Measurements from ENCODE around the gene TEP1. TPM values are rescaled to one million over a fixed set of nuclear protein-coding genes. Genes with fewer than 3 reads are reported as not detected.

The TEP1 gene
- total and polyA plus RNA-seq, 4 donors: 10.3 to 62.4 (median 38.6) TPM

DNA sequence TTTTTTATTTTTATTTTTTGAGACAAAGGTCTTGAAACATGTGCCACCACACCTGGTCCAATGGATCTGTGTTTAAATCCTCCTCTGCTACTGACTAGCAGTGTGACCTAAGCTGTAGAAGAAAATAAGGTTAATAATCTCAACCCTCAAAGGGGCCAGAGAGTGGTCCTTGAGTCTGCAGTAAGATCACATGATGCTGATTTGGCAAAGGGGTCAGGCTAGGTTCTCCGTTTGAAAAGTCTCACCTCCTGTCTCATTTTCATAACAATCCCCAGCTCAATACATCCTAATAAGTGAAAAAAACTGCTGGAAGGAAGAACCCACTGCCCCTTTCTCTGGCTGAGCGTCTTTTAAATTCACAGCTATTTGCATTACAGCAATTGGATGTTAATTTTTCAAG, 8.0 kb upstream of the TEP1 start:
- 19 to 21% methylated on average over 2 of the region's 2 CpGs for WGBS, 2 donors
- no peaks in the 10 kb centered on the region for H3K36me3 ChIP-seq (ENCODE audit: control insufficient read depth in 1 of 2, insufficient read depth in 2 of 2, low read length in 1 of 2)
- ATAC-seq (ENCODE audit: low FRiP score): no peak
- H3K27me3 ChIP-seq (ENCODE audit: control insufficient read depth in 1 of 2, insufficient read depth in 2 of 2, low read length in 1 of 2): no peaks in the 10 kb centered on the region
- intact Hi-C loops (cut with DNase I): no loop called here
- H3K27ac ChIP-seq (ENCODE audit: low read depth in 1 of 2, low read length in 2 of 2): no peak overlapping the region
- no peaks in the 10 kb centered on the region for H3K4me1 ChIP-seq (ENCODE audit: control insufficient read depth in 1 of 2, insufficient read depth in 2 of 2, low read length in 2 of 2)
- H3K4me3 ChIP-seq (ENCODE audit: low read length in 2 of 2): no peak overlapping the region
- no peaks in the 10 kb centered on the region for H3K9me3 ChIP-seq (ENCODE audit: control insufficient read depth, low read length)
- no peak for DNase-seq

DNA sequence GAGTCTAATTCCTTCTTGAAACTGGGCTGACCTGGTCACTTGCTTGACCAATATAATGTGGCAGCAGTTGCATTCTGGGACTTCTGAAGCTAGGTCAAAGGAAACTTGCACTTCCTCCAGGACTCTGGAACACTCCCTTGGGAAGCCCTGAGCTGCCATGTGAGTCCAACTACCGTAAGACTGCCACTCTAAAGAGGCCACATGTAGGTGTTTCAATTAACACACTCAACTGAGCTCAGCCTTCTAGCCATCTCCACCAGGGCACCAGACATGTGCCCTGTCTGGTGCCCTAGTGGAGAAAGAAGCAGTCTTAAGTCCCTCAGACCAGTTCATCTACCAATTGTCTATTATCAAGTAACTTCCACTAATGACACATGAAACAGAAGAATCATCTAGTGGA, 6.1 kb upstream of the TEP1 start:
- no peak overlapping the region for H3K4me3 ChIP-seq (ENCODE audit: low read length in 2 of 2)
- 34 to 58% methylated on average over 1 of the region's 1 CpG for WGBS, 2 donors
- no peaks in the 10 kb centered on the region for H3K9me3 ChIP-seq (ENCODE audit: control insufficient read depth, low read length)
- no peaks in the 10 kb centered on the region for H3K36me3 ChIP-seq (ENCODE audit: control insufficient read depth in 1 of 2, insufficient read depth in 2 of 2, low read length in 1 of 2)
- no peak for DNase-seq
- no peak for ATAC-seq (ENCODE audit: low FRiP score)
- intact Hi-C loops (cut with DNase I): loop anchor here in 1 of 2 donors (5.0 kb wide), 2 partner anchors 193 to 263 kb away; partner anchors contain the start of gene RNASE4
- H3K4me1 ChIP-seq (ENCODE audit: control insufficient read depth in 1 of 2, insufficient read depth in 2 of 2, low read length in 2 of 2): no peaks in the 10 kb centered on the region
- no peaks in the 10 kb centered on the region for H3K27me3 ChIP-seq (ENCODE audit: control insufficient read depth in 1 of 2, insufficient read depth in 2 of 2, low read length in 1 of 2)
- H3K27ac ChIP-seq (ENCODE audit: low read depth in 1 of 2, low read length in 2 of 2): no peak overlapping the region

DNA sequence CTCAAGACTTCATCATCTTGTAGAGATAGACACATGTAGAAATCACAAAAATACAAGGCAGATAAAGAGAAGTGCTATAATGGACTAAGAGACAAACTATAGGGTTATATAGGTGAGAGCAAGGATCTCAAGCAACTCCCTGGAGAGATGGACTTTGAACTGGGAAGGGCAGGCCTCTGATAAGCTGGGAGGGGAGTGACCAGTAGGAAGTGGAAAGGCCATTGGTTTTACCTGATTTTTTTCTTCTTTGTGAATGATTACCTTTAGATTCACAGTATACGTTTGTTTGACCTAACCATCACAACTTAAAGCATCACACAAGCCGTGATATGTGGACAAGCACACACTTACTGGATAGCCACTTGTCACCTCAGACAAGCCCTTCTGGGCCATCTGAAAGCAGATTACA, 5.2 kb upstream of the TEP1 start:
- Histone ChIP-seq H3K27me3 (ENCODE audit: control insufficient read depth in 1 of 2, insufficient read depth in 2 of 2, low read length in 1 of 2) (no peaks in the 10 kb centered on the region), H3K27ac (ENCODE audit: low read depth in 1 of 2, low read length in 2 of 2) (no peak overlapping the region), H3K36me3 (ENCODE audit: control insufficient read depth in 1 of 2, insufficient read depth in 2 of 2, low read length in 1 of 2) (no peaks in the 10 kb centered on the region), H3K9me3 (ENCODE audit: control insufficient read depth, low read length) (no peaks in the 10 kb centered on the region), H3K4me1 (ENCODE audit: control insufficient read depth in 1 of 2, insufficient read depth in 2 of 2, low read length in 2 of 2) (no peaks in the 10 kb centered on the region), H3K4me3 (ENCODE audit: low read length in 2 of 2) (no peak overlapping the region)
- WGBS, 2 donors: 89 to 92% methylated on average over 2 of the region's 2 CpGs
- DNase-seq (no peak), ATAC-seq (ENCODE audit: low FRiP score) (no peak)
- intact Hi-C loops (cut with DNase I): loop anchor here in 1 of 2 donors (5.0 kb wide), 2 partner anchors 194 to 264 kb away; partner anchors contain the start of gene RNASE4

DNA sequence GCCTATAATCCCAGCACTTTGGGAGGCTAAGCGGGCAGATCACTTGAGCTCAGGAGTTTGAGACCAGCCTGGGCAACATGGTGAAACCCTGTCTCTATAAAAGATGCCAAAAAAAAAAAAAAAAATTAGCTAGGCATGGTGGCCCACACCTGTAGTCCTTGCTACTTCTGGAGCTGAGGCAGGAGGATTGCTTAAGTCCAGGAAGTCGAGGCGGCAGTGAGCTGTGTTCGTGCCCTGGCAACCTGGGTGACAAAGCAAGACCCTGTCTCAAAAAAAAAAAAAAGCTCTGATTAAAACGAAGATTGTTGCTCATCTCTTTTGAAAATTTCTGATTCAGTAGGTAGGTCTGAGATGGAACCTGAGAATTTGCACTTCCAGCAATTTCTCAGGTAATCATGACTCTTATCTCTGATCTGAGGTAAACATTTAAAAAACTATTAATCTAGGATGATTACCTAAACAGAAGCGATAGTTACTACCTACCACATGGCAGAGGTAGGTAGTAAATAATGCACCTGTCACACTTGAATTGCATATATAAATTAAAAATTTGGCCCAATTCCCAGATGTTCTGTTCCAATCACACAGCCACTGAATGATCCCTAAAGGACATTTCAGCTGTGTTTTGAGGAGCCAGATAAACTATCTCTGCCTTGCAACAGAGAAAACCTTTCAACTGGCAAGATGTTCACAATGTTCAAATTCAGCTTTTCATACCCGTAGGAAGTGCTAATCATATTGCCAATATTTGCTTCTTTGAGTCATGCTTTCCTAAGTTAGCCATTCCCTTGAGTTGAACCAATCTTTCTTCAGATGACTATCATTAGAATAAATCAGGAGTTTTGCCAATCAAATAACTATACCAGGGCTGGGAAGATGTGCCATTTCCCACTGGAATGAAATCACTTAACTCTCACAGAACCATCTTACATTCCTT, 4.2 kb upstream of the TEP1 start:
- Histone ChIP-seq H3K4me3 (ENCODE audit: low read length in 2 of 2) (no peak overlapping the region), H3K4me1 (ENCODE audit: control insufficient read depth in 1 of 2, insufficient read depth in 2 of 2, low read length in 2 of 2) (no peaks in the 10 kb centered on the region), H3K9me3 (ENCODE audit: control insufficient read depth, low read length) (no peaks in the 10 kb centered on the region), H3K27me3 (ENCODE audit: control insufficient read depth in 1 of 2, insufficient read depth in 2 of 2, low read length in 1 of 2) (no peaks in the 10 kb centered on the region), H3K36me3 (ENCODE audit: control insufficient read depth in 1 of 2, insufficient read depth in 2 of 2, low read length in 1 of 2) (no peaks in the 10 kb centered on the region), H3K27ac (ENCODE audit: low read depth in 1 of 2, low read length in 2 of 2) (no peak overlapping the region)
- WGBS, 2 donors: 74 to 85% methylated on average over 7 of the region's 7 CpGs
- intact Hi-C loops (cut with DNase I): loop anchor here in 1 of 2 donors (5.0 kb wide), 2 partner anchors 195 to 265 kb away; partner anchors contain the start of gene RNASE4
- ATAC-seq (ENCODE audit: low FRiP score) (no peak), DNase-seq (no peak)

DNA sequence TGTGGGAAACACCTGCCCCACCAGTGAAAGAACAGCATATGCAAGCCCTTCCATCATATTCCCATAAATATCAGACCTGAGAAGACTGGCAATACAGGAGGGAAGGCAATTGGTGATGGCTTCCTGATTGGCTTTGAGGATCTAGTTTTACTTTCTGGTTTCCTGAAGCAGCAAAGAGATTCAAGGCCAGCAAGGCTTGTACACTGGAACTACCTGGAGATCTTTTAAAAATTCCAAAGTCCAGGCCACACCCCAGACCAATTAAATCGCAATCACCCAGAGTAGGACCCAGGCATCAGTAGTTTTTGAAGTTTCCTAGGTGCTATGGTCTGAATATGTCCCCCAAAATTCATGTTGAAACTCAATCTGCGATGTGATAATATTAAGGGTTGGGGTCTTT, 2.9 kb upstream of the TEP1 start:
- H3K4me3 ChIP-seq (ENCODE audit: low read length in 2 of 2): no peak overlapping the region
- no peaks in the 10 kb centered on the region for H3K9me3 ChIP-seq (ENCODE audit: control insufficient read depth, low read length)
- ATAC-seq (ENCODE audit: low FRiP score) (no peak), DNase-seq (no peak)
- intact Hi-C loops (cut with DNase I): loop anchor here in 1 of 2 donors (5.0 kb wide), 2 partner anchors 196 to 266 kb away; partner anchors contain the start of gene RNASE4
- H3K27ac ChIP-seq (ENCODE audit: low read depth in 1 of 2, low read length in 2 of 2): no peak overlapping the region
- peaks cover 3 to 4% of the 10 kb centered on the region in 2 donors for H3K4me1 ChIP-seq (ENCODE audit: control insufficient read depth in 1 of 2, insufficient read depth in 2 of 2, low read length in 2 of 2)
- H3K27me3 ChIP-seq (ENCODE audit: control insufficient read depth in 1 of 2, insufficient read depth in 2 of 2, low read length in 1 of 2): no peaks in the 10 kb centered on the region
- no peaks in the 10 kb centered on the region for H3K36me3 ChIP-seq (ENCODE audit: control insufficient read depth in 1 of 2, insufficient read depth in 2 of 2, low read length in 1 of 2)
- 92 to 95% methylated on average over 2 of the region's 2 CpGs for WGBS, 2 donors

DNA sequence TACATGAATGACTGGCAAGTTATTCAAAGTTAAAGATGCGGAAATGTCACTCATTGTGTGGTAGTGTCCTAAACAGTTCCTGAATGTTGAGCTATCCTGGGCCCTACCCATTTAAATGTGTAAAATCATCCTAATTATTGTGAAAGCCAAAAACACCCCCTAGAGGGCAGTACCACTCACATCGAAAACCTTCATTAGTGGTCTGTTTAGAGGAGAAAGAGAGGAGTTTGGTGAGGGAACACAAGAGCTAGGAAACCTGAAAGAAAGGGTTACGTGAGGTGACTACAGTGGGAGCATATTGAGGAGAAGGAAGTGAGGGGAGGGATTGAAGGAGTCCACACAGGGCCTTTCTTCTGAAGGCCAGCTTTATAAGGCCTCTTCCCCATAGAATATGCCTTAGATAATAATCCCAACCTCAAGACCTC, 2.5 kb upstream of the TEP1 start:
- 43 to 51% methylated on average over 3 of the region's 3 CpGs for WGBS, 2 donors
- intact Hi-C loops (cut with DNase I): loop anchor here in 1 of 2 donors (5.0 kb wide), 2 partner anchors 197 to 267 kb away; partner anchors contain the start of gene RNASE4
- Histone ChIP-seq H3K27ac (ENCODE audit: low read depth in 1 of 2, low read length in 2 of 2) (no peak overlapping the region), H3K4me1 (ENCODE audit: control insufficient read depth in 1 of 2, insufficient read depth in 2 of 2, low read length in 2 of 2) (peaks cover 3 to 7% of the 10 kb centered on the region in 2 donors), H3K9me3 (ENCODE audit: control insufficient read depth, low read length) (no peaks in the 10 kb centered on the region), H3K27me3 (ENCODE audit: control insufficient read depth in 1 of 2, insufficient read depth in 2 of 2, low read length in 1 of 2) (no peaks in the 10 kb centered on the region), H3K36me3 (ENCODE audit: control insufficient read depth in 1 of 2, insufficient read depth in 2 of 2, low read length in 1 of 2) (no peaks in the 10 kb centered on the region), H3K4me3 (ENCODE audit: low read length in 2 of 2) (no peak overlapping the region)
- DNase-seq: no peak
- no peak for ATAC-seq (ENCODE audit: low FRiP score)

DNA sequence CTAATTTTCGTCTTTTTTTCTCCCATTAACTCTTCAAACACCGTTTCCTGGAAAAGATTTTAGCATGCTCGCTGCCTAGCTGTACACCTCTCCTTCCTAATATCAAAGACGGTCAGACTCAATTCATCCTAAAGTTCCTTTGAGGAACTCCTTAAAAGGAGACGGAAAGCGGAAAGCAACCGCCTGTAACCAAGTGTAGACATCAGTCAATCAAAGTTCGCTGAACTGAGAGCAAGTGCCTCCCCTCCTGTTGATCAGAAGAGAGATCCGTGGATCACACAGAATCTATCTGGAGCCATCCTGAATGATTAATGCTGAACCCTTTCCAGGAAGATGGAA, 412 bp upstream of the TEP1 start:
- H3K36me3 ChIP-seq (ENCODE audit: control insufficient read depth in 1 of 2, insufficient read depth in 2 of 2, low read length in 1 of 2): no peaks in the 10 kb centered on the region
- WGBS, 2 donors: 0 to 1% methylated on average over 9 of the region's 9 CpGs
- H3K27ac ChIP-seq (ENCODE audit: low read depth in 1 of 2, low read length in 2 of 2): peak overlapping the region; percentile 74 to 99
- intact Hi-C loops (cut with DNase I): loop anchor here (2.0 to 5.0 kb wide), 4 partner anchors 44 to 269 kb away; partner anchors contain the start of genes APEX1 (in 2 of the 2) and PARP2 (in 1 of the 2)
- peak overlapping the region; percentile 87 to 96 for H3K4me3 ChIP-seq (ENCODE audit: low read length in 2 of 2)
- DNase-seq (no peak), ATAC-seq (ENCODE audit: low FRiP score) (peak; percentile 42)
- H3K27me3 ChIP-seq (ENCODE audit: control insufficient read depth in 1 of 2, insufficient read depth in 2 of 2, low read length in 1 of 2): no peaks in the 10 kb centered on the region
- H3K9me3 ChIP-seq (ENCODE audit: control insufficient read depth, low read length): no peaks in the 10 kb centered on the region
- H3K4me1 ChIP-seq (ENCODE audit: control insufficient read depth in 1 of 2, insufficient read depth in 2 of 2, low read length in 2 of 2): peaks cover 3 to 7% of the 10 kb centered on the region in 2 donors

DNA sequence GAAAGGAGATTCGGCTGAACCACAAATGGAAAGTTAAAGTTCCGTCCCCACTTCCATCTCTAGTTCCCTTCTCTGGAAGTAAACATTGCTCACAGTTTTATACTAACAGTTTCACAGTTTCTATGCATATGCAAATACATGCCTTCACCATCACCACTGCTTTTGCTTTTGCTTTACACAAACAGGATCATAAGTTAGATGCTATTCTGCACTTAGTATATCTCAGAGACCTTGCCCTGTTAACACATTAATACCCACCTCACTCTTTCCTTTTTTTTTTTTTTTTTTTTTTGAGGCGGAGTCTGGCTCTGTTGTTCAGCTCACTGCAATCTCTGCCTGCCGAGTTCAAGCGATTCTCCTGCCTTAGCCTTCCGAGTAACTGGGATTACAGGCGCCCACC, 890 bp downstream of the TEP1 start:
- DNase-seq (no peak), ATAC-seq (ENCODE audit: low FRiP score) (no peak)
- Histone ChIP-seq H3K27me3 (ENCODE audit: control insufficient read depth in 1 of 2, insufficient read depth in 2 of 2, low read length in 1 of 2) (no peaks in the 10 kb centered on the region), H3K4me1 (ENCODE audit: control insufficient read depth in 1 of 2, insufficient read depth in 2 of 2, low read length in 2 of 2) (peaks cover 3 to 7% of the 10 kb centered on the region in 2 donors), H3K36me3 (ENCODE audit: control insufficient read depth in 1 of 2, insufficient read depth in 2 of 2, low read length in 1 of 2) (peaks cover 0 to 3% of the 10 kb centered on the region in 2 donors), H3K4me3 (ENCODE audit: low read length in 2 of 2) (peak overlapping the region; percentile 70 to 87), H3K9me3 (ENCODE audit: control insufficient read depth, low read length) (no peaks in the 10 kb centered on the region), H3K27ac (ENCODE audit: low read depth in 1 of 2, low read length in 2 of 2) (peak overlapping the region in 1 of 2 donors; percentile 84)
- intact Hi-C loops (cut with DNase I): loop anchor here (2.0 to 5.0 kb wide), 4 partner anchors 45 to 270 kb away; partner anchors contain the start of genes APEX1 (in 2 of the 2) and PARP2 (in 1 of the 2)
- WGBS, 2 donors: 0% methylated on average over 7 of the region's 7 CpGs
